GM23338 (cell line): ENCODE results near the gene RPS6KB1. TPM values are rescaled to one million over a fixed set of nuclear protein-coding genes. Genes with fewer than 3 reads are reported as not detected.
"Not testable (repeated sequence)": the region's sequence is repeated elsewhere in the genome, so short reads cannot be mapped to it uniquely, and the experiment has no call there.

Source experiments
- ATAC-seq: fragments of 200-7000 bp; cut with Tn5 transposase; 3 replicates; pipeline ENCODE4 v1.9.1; 2020
- DNase-seq: peaks from one replicate; pipeline ENCODE4 v3.0.0-alpha.2; 2015; ENCODE audit warnings: low spot score
- H2AFZ ChIP-seq: fragments of 200-600 bp; sonication (generic); 2 replicates; pipeline ENCODE4 v1.8.0; 2016; ENCODE audit warnings: antibody characterized with exemption, mild to moderate bottlenecking, moderate library complexity
- H3F3A ChIP-seq: fragments of 200-600 bp; sonication (generic); replicated peaks from 2 replicates; pipeline ENCODE4 v1.8.0; 2017; ENCODE audit warnings: antibody characterized with exemption, mixed run types, low read depth
- H3K27ac ChIP-seq: fragments of 200-600 bp; sonication (generic); 2 replicates; pipeline ENCODE4 v1.6.1; 2016; ENCODE audit warnings: low read depth
- H3K27me3 ChIP-seq: fragments of 200-600 bp; sonication (generic); 2 replicates; pipeline ENCODE4 v1.8.0; 2016; ENCODE audit warnings: mild to moderate bottlenecking, mixed run types, moderate library complexity; ENCODE audit not compliant: insufficient read depth
- H3K36me3 ChIP-seq: fragments of 200-600 bp; sonication (generic); 2 replicates; pipeline ENCODE4 v1.8.0; 2016; ENCODE audit warnings: mild to moderate bottlenecking; ENCODE audit not compliant: insufficient read depth
- H3K4me1 ChIP-seq: fragments of 200-600 bp; sonication (generic); 2 replicates; pipeline ENCODE4 v1.8.0; 2016; ENCODE audit warnings: mild to moderate bottlenecking, moderate library complexity; ENCODE audit not compliant: insufficient read depth
- H3K4me2 ChIP-seq: fragments of 200-600 bp; sonication (generic); 2 replicates; pipeline ENCODE4 v1.7.1; 2017; ENCODE audit warnings: mixed run types
- H3K4me3 ChIP-seq: fragments of 200-600 bp; sonication (generic); 2 replicates; pipeline ENCODE4 v1.6.1; 2016; ENCODE audit warnings: mixed run types
- H3K79me2 ChIP-seq: fragments of 200-600 bp; sonication (generic); replicated peaks from 2 replicates; pipeline ENCODE4 v1.8.0; 2017; ENCODE audit warnings: mild to moderate bottlenecking; ENCODE audit not compliant: insufficient read depth
- H3K9me2 ChIP-seq: fragments of 200-600 bp; sonication (generic); 2 replicates; pipeline ENCODE4 v1.8.0; 2017; ENCODE audit not compliant: insufficient read depth
- H4K20me1 ChIP-seq: fragments of 200-600 bp; sonication (generic); replicated peaks from 2 replicates; pipeline ENCODE4 v1.8.0; 2017; ENCODE audit warnings: mild to moderate bottlenecking; ENCODE audit not compliant: insufficient read depth
- H3K27ac Mint-ChIP-seq: 2 replicates; pipeline ENCODE4 v1.8.0; 2020; ENCODE audit warnings: inconsistent platforms, mild to moderate bottlenecking, moderate library complexity, mixed read lengths
- H3K27me3 Mint-ChIP-seq: 3 replicates; pipeline ENCODE4 v1.8.0; 2022; ENCODE audit warnings: low read depth, mild to moderate bottlenecking, moderate library complexity, mixed read lengths, inconsistent platforms; ENCODE audit not compliant: insufficient read depth, poor library complexity
- H3K36me3 Mint-ChIP-seq: 3 replicates; pipeline ENCODE4 v1.8.0; 2021; ENCODE audit warnings: low read depth, mild to moderate bottlenecking, inconsistent platforms, moderate library complexity, mixed read lengths
- H3K4me1 Mint-ChIP-seq: 3 replicates; pipeline ENCODE4 v1.8.0; 2020; ENCODE audit warnings: mild to moderate bottlenecking, inconsistent platforms, mixed read lengths
- H3K4me3 Mint-ChIP-seq: 3 replicates; pipeline ENCODE4 v1.8.0; 2021; ENCODE audit warnings: moderate library complexity, mild to moderate bottlenecking, inconsistent platforms, mixed read lengths
- H3K9me3 Mint-ChIP-seq: 3 replicates; pipeline ENCODE4 v1.8.0; 2020; ENCODE audit warnings: moderate library complexity, mild to moderate bottlenecking, inconsistent platforms, mixed read lengths
- polyA plus RNA-seq: library from polyadenylated mRNA; unstranded; fragments of >200 nt; fragmentation: Nextera tagmentation; extraction: Ambion mirVana; gene quantifications from 2 replicates; pipeline ENCODE4 v1.2.1, GENCODE V29; 2016
- small RNA-seq: library from RNA; depleted of rRNA; stranded (forward); fragments of <200 nt; gene quantifications from one replicate; pipeline ENCODE3, GENCODE V24; 2014; ENCODE audit warnings: low replicate concordance
- total RNA-seq: library from RNA; depleted of rRNA; stranded (reverse); fragments of >200 nt; shearing (Covaris generic); gene quantifications from 2 replicates; pipeline ENCODE4 v1.2.3, GENCODE V29; 2014; rRNA removed

The RPS6KB1 gene
- total and polyA plus RNA-seq, 2 experiments from 2014 or later: 19.5 to 21.7 TPM

DNA sequence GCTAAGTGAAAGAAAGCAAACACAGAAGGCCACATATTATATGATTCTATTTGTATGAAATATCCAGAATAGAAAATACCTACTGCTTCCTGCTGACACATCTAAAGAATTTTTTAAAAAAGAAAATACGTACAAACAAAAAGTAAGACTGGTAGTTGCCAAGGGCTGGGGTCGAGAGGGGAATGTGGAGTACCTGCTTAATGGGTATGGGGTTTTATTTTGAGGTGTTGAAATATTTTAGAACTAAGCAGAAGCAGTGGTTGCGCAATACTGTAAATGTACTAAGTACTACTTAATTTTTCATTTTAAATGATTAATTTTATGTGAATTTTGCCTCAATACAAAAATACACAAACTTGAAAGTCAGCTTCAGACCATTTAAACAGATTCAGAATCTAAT is 103.7 kb downstream of the RPS6KB1 start:
- H3K27ac ChIP-seq, H3F3A ChIP-seq, ATAC-seq, H3K27ac Mint-ChIP-seq, H4K20me1 ChIP-seq, H3K4me1 ChIP-seq, H3K4me2 ChIP-seq, H3K27me3 Mint-ChIP-seq, H3K27me3 ChIP-seq, H3K4me3 Mint-ChIP-seq, DNase-seq, H3K79me2 ChIP-seq, H3K9me2 ChIP-seq, H3K9me3 Mint-ChIP-seq, H3K36me3 ChIP-seq, H3K4me1 Mint-ChIP-seq, H2AFZ ChIP-seq, H3K36me3 Mint-ChIP-seq, H3K4me3 ChIP-seq: not testable (repeated sequence)

Small RNA genes within 50 kb of the gene (small RNA-seq; reads per million reads assigned to genes)
- not detected for gene RNU6-450P
- gene RPS29P21: not detected

Other genes starting within 250 kb of the RPS6KB1 start
- 26.6 and 32.7 TPM in 2 replicates for gene PTRH2, start 185.7 kb upstream of the RPS6KB1 start, total RNA-seq
- 70.7 and 85.2 TPM in 2 replicates for gene PTRH2, start 185.7 kb upstream of the RPS6KB1 start, polyA plus RNA-seq
- 112 and 137 TPM in 2 replicates for gene VMP1, start 185.5 kb upstream of the RPS6KB1 start, total RNA-seq
- gene VMP1, start 185.5 kb upstream of the RPS6KB1 start, polyA plus RNA-seq: 63.1 and 70.1 TPM in 2 replicates
- 13.8 and 17.6 TPM in 2 replicates for gene TUBD1, start 178 bp upstream of the RPS6KB1 start, total RNA-seq
- 10.1 and 11.6 TPM in 2 replicates for gene TUBD1, start 178 bp upstream of the RPS6KB1 start, polyA plus RNA-seq
- gene RNFT1, start 71.6 kb downstream of the RPS6KB1 start, total RNA-seq: 4.1 and 5.4 TPM in 2 replicates
- gene RNFT1, start 71.6 kb downstream of the RPS6KB1 start, polyA plus RNA-seq: 3.5 and 4.6 TPM in 2 replicates
- 20.7 and 28.1 TPM in 2 replicates for gene HEATR6, start 185.8 kb downstream of the RPS6KB1 start, total RNA-seq
- gene HEATR6, start 185.8 kb downstream of the RPS6KB1 start, polyA plus RNA-seq: 8.4 and 9.8 TPM in 2 replicates